GM13976 (cell line): ENCODE results near the gene YEATS4.

Experiments
- DNase-seq: peaks from one replicate; pipeline ENCODE4 v3.0.0; 2012; ENCODE audit warnings: low spot score
- in situ Hi-C: fragments of 300-500 bp; cut with MboI; formaldehyde crosslinking; loops from one replicate; pipeline ENCODE4 v1.12.0; 2022; ENCODE audit warnings: low sequenced_read_pairs, mixed read lengths, inconsistent platforms; ENCODE audit not compliant: unreplicated experiment
- TF ChIP-seq, protein P1 (sequence below): IDR thresholded peaks from 2 replicates; pipeline ENCODE4 v1.5.1; 2012; ENCODE audit warnings: borderline replicate concordance, mild to moderate bottlenecking; ENCODE audit not compliant: insufficient read depth; ENCODE audit errors: extremely low read depth, missing control alignments, control extremely low read depth

YEATS4 gene

DNA sequence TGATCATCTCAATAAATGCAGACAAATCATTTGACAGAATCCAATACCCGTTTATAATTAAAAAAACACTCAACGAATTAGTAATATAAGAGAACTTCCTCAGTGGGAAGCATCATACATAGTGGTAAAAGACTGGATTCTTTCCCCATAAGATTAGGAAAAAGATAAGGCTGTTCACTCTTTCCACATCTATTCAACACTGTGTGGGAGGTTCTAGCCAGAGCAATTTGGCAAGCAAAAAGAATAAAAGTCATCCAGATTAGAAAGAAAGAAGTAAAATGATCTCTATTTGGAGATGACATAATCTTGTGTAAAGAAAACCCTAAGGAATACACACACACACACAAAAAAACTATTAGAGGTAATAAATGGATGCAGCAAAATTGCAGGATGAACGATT lies 38.4 kb downstream of the YEATS4 start:
- in situ Hi-C loops, result loop anchor here (25.0 kb wide), 1 partner anchor 164 kb away; no protein-coding TSS in a partner anchor
- TF ChIP-seq, protein P1, sequence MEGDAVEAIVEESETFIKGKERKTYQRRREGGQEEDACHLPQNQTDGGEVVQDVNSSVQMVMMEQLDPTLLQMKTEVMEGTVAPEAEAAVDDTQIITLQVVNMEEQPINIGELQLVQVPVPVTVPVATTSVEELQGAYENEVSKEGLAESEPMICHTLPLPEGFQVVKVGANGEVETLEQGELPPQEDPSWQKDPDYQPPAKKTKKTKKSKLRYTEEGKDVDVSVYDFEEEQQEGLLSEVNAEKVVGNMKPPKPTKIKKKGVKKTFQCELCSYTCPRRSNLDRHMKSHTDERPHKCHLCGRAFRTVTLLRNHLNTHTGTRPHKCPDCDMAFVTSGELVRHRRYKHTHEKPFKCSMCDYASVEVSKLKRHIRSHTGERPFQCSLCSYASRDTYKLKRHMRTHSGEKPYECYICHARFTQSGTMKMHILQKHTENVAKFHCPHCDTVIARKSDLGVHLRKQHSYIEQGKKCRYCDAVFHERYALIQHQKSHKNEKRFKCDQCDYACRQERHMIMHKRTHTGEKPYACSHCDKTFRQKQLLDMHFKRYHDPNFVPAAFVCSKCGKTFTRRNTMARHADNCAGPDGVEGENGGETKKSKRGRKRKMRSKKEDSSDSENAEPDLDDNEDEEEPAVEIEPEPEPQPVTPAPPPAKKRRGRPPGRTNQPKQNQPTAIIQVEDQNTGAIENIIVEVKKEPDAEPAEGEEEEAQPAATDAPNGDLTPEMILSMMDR, result no peak
- DNase-seq, result no peak

DNA sequence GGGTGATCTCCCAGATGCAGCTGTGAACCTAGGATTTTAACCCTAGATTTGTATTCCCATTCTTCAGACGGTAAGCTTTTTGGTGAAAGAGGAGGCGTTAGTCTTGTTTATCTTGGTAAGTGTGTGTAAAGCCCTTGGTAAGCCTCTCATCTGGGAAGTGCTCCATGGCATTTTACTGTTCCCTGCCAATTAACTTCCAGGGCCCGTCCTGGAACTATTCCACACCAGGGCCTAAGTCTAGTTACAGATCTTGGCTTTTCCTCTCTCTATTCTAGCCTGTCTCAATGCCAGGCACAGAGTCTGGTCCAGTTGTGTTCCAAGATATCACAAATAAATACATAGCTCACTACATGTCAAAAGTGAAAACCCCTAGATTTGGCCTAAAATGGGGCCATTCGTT lies 42.4 kb downstream of the YEATS4 start:
- DNase-seq, result no peak
- in situ Hi-C loops, result no loop called here
- TF ChIP-seq, protein P1, result no peak

DNA sequence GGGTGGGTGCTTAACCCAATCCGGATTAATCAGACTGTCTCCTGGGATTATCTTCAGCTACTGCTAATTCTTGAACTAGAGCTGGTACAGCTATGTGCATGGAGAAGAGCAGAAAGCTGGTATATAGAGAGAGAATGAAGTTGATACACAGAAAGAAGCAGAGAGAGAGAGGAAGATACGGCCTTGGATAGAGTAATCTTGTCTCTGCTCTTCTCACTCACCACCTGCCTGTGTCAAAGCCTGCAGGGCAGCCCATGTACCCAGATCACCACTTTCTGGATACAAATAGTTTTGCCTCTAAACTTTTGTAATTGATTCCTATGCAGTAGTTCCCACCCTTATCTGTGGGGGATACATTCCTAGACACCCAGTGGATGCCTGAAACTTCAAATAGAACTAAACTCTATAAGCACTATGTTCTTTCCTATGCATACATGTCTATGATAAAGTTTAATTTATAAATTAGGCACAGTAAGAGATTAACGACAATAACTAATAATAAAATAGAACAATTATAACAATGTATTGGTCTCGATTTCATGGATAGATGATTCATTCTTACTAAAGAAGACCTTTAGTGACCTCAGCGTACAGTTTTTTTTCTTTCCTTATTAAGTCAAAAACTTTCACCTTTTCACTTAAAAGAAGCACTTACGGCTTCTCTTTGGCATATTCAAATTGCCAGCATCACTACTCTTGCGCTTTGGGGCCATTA lies 45.5 kb downstream of the YEATS4 start:
- no peak for DNase-seq
- TF ChIP-seq, protein P1, result no peak
- in situ Hi-C loops, result no loop called here

DNA sequence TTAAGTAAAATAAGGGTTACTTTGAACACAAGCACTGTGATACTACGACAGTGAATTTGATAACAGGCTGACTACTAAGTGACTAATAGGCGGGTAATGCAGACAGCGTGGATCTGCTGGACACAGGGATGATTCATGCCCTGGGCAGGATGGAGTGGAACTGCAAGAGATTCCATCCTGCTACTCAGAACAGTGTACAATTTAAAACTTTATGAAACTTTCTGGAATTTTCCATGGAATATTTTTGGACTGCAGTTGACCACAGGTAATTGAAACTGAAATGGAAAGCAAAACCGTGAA lies 46.0 kb downstream of the YEATS4 start:
- TF ChIP-seq, protein P1, result no peak
- DNase-seq, result no peak
- in situ Hi-C loops, result no loop called here

DNA sequence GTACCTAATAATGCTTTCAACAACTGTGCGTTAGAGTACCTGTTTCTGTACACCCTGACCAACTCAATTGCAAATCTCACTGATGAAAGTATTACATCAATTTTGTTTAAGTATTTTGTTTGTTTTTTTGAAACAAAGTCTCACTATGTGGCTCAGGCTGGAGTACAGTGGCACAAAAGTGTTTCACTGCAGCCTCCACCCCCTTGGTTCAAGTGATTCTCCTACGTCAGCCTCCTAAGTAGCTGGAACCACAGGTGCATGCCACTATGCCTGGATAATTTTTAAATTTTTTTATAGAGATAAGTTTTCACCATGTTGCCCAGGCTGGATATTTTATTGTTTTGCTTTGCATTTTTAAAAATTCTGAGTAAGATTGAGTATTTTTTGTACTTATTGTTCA lies 46.7 kb downstream of the YEATS4 start:
- TF ChIP-seq, protein P1, result no peak
- in situ Hi-C loops, result no loop called here
- no peak for DNase-seq

DNA sequence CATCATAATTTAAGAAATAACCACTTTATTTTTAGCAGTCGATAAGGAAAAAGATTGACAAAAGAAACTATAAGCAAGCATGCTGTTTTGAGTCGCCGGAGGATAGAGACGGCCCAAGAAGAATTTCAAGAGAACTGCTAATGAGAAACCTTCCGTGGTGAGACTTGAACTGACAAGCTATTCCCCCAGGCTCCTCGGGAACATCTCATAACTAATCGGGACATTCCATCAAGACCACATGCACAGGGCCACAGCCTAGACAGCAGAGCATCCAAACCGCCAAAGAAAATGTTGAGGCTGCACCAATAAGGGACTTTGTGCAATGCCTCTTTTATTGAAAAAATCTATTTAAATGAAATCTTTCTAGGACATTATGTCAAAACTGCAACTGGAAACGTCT lies 51.0 kb downstream of the YEATS4 start:
- in situ Hi-C loops, result no loop called here
- no peak for DNase-seq
- TF ChIP-seq, protein P1, result no peak
